ENCODE data around the gene OBSCN.

The OBSCN gene

GRCh38 chr1:228194436-228194835 lies 13.4 kb upstream of the OBSCN start:
- DNase-seq, result no peak

- no peak for DNase-seq
Measured at GRCh38 chr1:228194921-228195812, 12.7 kb upstream of the OBSCN start.

GRCh38 chr1:228197555-228198147 lies 10.2 kb upstream of the OBSCN start:
- no peak for DNase-seq

- DNase-seq, result no peak
Measured at GRCh38 chr1:228198977-228199590, 8.8 kb upstream of the OBSCN start.

GRCh38 chr1:228204958-228205357 lies 2.9 kb upstream of the OBSCN start:
- DNase-seq, result no peak

GRCh38 chr1:228205526-228206436 lies 2.1 kb upstream of the OBSCN start:
- no peak for DNase-seq

- DNase-seq, result no peak
Measured at GRCh38 chr1:228206582-228207351, 1.1 kb upstream of the OBSCN start.

- no peak for DNase-seq
Measured at GRCh38 chr1:228207381-228207810, 448 bp upstream of the OBSCN start.

GRCh38 chr1:228208831-228209551 lies 1.1 kb downstream of the OBSCN start:
- DNase-seq, result no peak

- no peak for DNase-seq
Measured at GRCh38 chr1:228209657-228210056, 1.8 kb downstream of the OBSCN start.

GRCh38 chr1:228210076-228210651 lies 2.3 kb downstream of the OBSCN start:
- DNase-seq, result no peak

GRCh38 chr1:228210712-228211530 lies 3.1 kb downstream of the OBSCN start:
- DNase-seq, result no peak

GRCh38 chr1:228211531-228212414 lies 3.9 kb downstream of the OBSCN start:
- DNase-seq, result no peak

- no peak for DNase-seq
Measured at GRCh38 chr1:228212415-228212965, 4.6 kb downstream of the OBSCN start.

- no peak for DNase-seq
Measured at GRCh38 chr1:228212966-228213844, 5.4 kb downstream of the OBSCN start.

GRCh38 chr1:228213917-228214808 lies 6.3 kb downstream of the OBSCN start:
- no peak for DNase-seq
